ENCODE data around the gene IRF2BPL.

- TF ChIP-seq POLR2A (IDR thresholded peaks at IDR 0.05) (no peak), CTCF (IDR thresholded peaks at IDR 0.05) (no peak)
Measured at GRCh38 chr14:77064521-77065178, 36.1 kb upstream of the IRF2BPL start.

Measured in prostate gland (tissue), 2 donors.